Calu3 (cell line): ENCODE measurements around the gene BTBD18. TPM values are rescaled to one million over a fixed set of nuclear protein-coding genes. Genes with fewer than 3 reads are reported as not detected.

Source experiments
- BruUV-seq: library from RNA; stranded (reverse); fragments of 400-500 nt; replicated peaks from 2 replicates; lab custom pipeline; 2021; lab: Mats Ljungman, UMichigan
- CTCF ChIA-PET: fragments of 300-600 bp; sonication (Branson Sonifier 250); formaldehyde crosslinking; loops from one replicate; lab custom pipeline; 2022; ENCODE audit warnings: antibody characterized with exemption; lab: Charles Lee
- DNase-seq: peaks from one replicate; pipeline ENCODE4 v3.0.0; 2022
- H3K27ac Mint-ChIP-seq: one replicate; pipeline ENCODE4 v1.8.0; 2022; ENCODE audit warnings: mixed read lengths; ENCODE audit not compliant: unreplicated experiment
- H3K27me3 Mint-ChIP-seq: one replicate; pipeline ENCODE4 v1.8.0; 2022; ENCODE audit warnings: mixed read lengths; ENCODE audit not compliant: unreplicated experiment
- H3K36me3 Mint-ChIP-seq: one replicate; pipeline ENCODE4 v1.8.0; 2022; ENCODE audit warnings: mild to moderate bottlenecking, moderate library complexity, mixed read lengths; ENCODE audit not compliant: insufficient read depth, unreplicated experiment
- H3K4me1 Mint-ChIP-seq: one replicate; pipeline ENCODE4 v1.8.0; 2022; ENCODE audit warnings: mild to moderate bottlenecking, low read depth, mixed read lengths; ENCODE audit not compliant: unreplicated experiment
- H3K4me3 Mint-ChIP-seq: one replicate; pipeline ENCODE4 v1.8.0; 2022; ENCODE audit warnings: mild to moderate bottlenecking, low read depth, moderate library complexity, mixed read lengths; ENCODE audit not compliant: unreplicated experiment
- H3K9me3 Mint-ChIP-seq: one replicate; pipeline ENCODE4 v1.8.0; 2022; ENCODE audit warnings: low read depth, mixed read lengths; ENCODE audit not compliant: unreplicated experiment
- CTCF ChIP-seq: fragments of 200-600 bp; IDR thresholded peaks from one replicate; pipeline ENCODE4 v1.8.0; 2022; ENCODE audit warnings: antibody characterized with exemption; ENCODE audit not compliant: unreplicated experiment
- intact Hi-C: fragments of 100-400 bp; cut with micrococcal nuclease; formaldehyde crosslinking; loops from one replicate; pipeline ENCODE4 v1.10.0; 2022; ENCODE audit not compliant: unreplicated experiment
- total RNA-seq: library from RNA; stranded (reverse); gene quantifications from 2 replicates; pipeline ENCODE4 v1.2.3, GENCODE V29; 2022

BTBD18 gene
- total RNA-seq, 1 experiment from 2014 or later: not detected

GRCh38 chr11:57791321-57792059 is 39.9 kb upstream of the BTBD18 start:
- Mint-ChIP-seq H3K27me3 (no peaks in the 10 kb centered on the region), H3K4me3 (peak overlapping the region; percentile 83), H3K4me1 (peaks cover 77% of the 10 kb centered on the region), H3K27ac (peak overlapping the region; percentile 89), H3K9me3 (no peaks in the 10 kb centered on the region), H3K36me3 (peaks cover 78% of the 10 kb centered on the region)
- DNase-seq: peak; percentile 79
- no TSS peak for BruUV-seq
- CTCF ChIA-PET: interaction anchor here (0.9 to 1.1 kb wide), 2 partner anchors 9 to 13 kb away, joined by 3 to 4 read pairs; no protein-coding TSS in a partner anchor
- intact Hi-C loops: loop anchor here (1.0 kb wide), 1 partner anchor 8 kb away; no protein-coding TSS in a partner anchor
- no peak for TF ChIP-seq CTCF

- BruUV-seq: no TSS peak
- Mint-ChIP-seq H3K36me3 (peaks cover 75% of the 10 kb centered on the region), H3K9me3 (no peaks in the 10 kb centered on the region), H3K4me1 (peaks cover 81% of the 10 kb centered on the region), H3K27me3 (no peaks in the 10 kb centered on the region), H3K27ac (peak overlapping the region; percentile 50), H3K4me3 (no peak overlapping the region)
- CTCF ChIA-PET: interaction anchor here (1.6 kb wide), 1 partner anchor 24 kb away, joined by 4 read pairs; no protein-coding TSS in a partner anchor
- no peak for DNase-seq
- intact Hi-C loops: loop anchor here (10.0 kb wide), 1 partner anchor 124 kb away; the partner anchor contains the start of gene ZDHHC5
- TF ChIP-seq CTCF: no peak
Observed at GRCh38 chr11:57788703-57789088, 37.1 kb upstream of the BTBD18 start.

DNA sequence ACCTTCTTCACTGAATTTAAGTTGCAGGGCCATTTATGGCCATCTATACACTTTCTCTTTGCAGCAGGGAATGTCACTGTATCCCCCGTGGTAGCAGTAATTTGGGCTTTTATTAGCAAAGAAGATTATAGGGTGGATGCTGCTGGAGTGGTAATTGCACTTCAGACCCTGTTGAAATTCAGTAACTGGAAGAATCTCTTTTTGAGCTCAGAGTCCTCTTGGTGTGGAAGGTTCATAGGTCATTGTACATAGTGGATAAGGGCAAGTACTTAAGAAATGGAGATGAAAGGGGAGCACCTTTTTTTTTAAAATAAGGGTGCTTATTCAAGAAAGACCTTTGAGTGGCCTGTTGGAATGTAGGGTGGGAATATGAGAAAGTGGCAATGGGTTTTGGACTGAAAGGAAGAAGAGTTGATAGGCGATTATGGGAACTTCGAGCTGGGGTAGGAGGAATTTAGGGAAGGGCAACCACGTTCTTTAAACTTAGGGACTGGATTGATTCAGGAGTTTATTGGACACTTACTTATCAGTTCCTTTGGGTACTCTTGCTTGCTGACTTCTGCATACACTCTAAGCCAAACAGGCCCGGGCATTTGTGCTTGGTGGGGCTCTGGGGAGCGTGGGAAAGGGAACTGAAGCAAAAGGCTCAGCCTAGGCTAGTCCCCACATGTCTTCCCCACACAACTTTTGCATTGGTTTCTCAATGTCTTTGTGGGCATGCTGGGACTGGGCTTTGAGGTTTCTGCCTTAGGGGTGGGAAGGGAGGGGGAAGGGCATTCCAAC is 36.5 kb upstream of the BTBD18 start:
- intact Hi-C loops: loop anchor here (10.0 kb wide), 1 partner anchor 123 kb away; the partner anchor contains the start of gene ZDHHC5
- H3K4me3 Mint-ChIP-seq: peak overlapping the region; percentile 4

More for the DNA sequence above, 36.5 kb upstream of the BTBD18 start:
- Mint-ChIP-seq H3K36me3 (peaks cover 73% of the 10 kb centered on the region), H3K4me1 (peaks cover 77% of the 10 kb centered on the region), H3K9me3 (no peaks in the 10 kb centered on the region), H3K27me3 (no peaks in the 10 kb centered on the region), H3K27ac (peak overlapping the region; percentile 45)
- no peak for DNase-seq
- CTCF ChIA-PET: interaction anchor here (1.6 kb wide), 1 partner anchor 24 kb away, joined by 4 read pairs; no protein-coding TSS in a partner anchor
- no peak for TF ChIP-seq CTCF
- BruUV-seq: no TSS peak
